IPS DF 4.7 (cell line): ENCODE measurements around the gene GSS.

Experiments used
- DNase-seq: peaks from one replicate; pipeline ENCODE4 v3.0.0-alpha.2; 2013; ENCODE audit warnings: low spot score; ENCODE audit errors: extremely low read depth

GSS gene

GRCh38 chr20:34947336-34947735 lies 8.3 kb downstream of the GSS start:
- no peak for DNase-seq

- no peak for DNase-seq
These were observed 8.9 kb downstream of the GSS start for GRCh38 chr20:34946661-34947060.

- no peak for DNase-seq
These were observed 10.1 kb downstream of the GSS start for GRCh38 chr20:34945315-34946077.

GRCh38 chr20:34943808-34944567 lies 11.6 kb downstream of the GSS start:
- no peak for DNase-seq

GRCh38 chr20:34942301-34942700 lies 13.3 kb downstream of the GSS start:
- DNase-seq = no peak

- no peak for DNase-seq
These were observed 14.4 kb downstream of the GSS start for GRCh38 chr20:34941226-34941625.

GRCh38 chr20:34940081-34940481 lies 15.5 kb downstream of the GSS start:
- DNase-seq = no peak

GRCh38 chr20:34938466-34939163 lies 17.0 kb downstream of the GSS start:
- no peak for DNase-seq

GRCh38 chr20:34931771-34932170 lies 23.8 kb downstream of the GSS start:
- DNase-seq = no peak

- DNase-seq = no peak
These were observed 27.2 kb downstream of the GSS start for GRCh38 chr20:34928411-34928810.

- no peak for DNase-seq
These were observed 27.9 kb downstream of the GSS start for GRCh38 chr20:34927736-34928135.

GRCh38 chr20:34926581-34926980 lies 29.0 kb downstream of the GSS start:
- no peak for DNase-seq

- no peak for DNase-seq
These were observed 29.6 kb downstream of the GSS start for GRCh38 chr20:34925981-34926380.

GRCh38 chr20:34925341-34925740 lies 30.3 kb downstream of the GSS start:
- no peak for DNase-seq

- DNase-seq = no peak
These were observed 32.2 kb downstream of the GSS start for GRCh38 chr20:34923414-34923813.

GRCh38 chr20:34922654-34923381 lies 32.8 kb downstream of the GSS start:
- DNase-seq = no peak

- no peak for DNase-seq
These were observed 34.2 kb downstream of the GSS start for GRCh38 chr20:34921436-34921835.

GRCh38 chr20:34920055-34920454 lies 35.6 kb downstream of the GSS start:
- no peak for DNase-seq

- no peak for DNase-seq
These were observed 38.7 kb downstream of the GSS start for GRCh38 chr20:34916774-34917354.

GRCh38 chr20:34915749-34916455 lies 39.7 kb downstream of the GSS start:
- no peak for DNase-seq

- no peak for DNase-seq
These were observed 40.5 kb downstream of the GSS start for GRCh38 chr20:34915131-34915530.
